ENCODE measurements around the gene CCL16.

Gene CCL16

GRCh38 chr17:35931794-35932425, 49.4 kb downstream of the CCL16 start:
- no peak for FAIRE-seq
- no peak for DNase-seq (ENCODE audit: insufficient read length)
- TF ChIP-seq POLR2A (IDR thresholded peaks at IDR 0.05; ENCODE audit: low read depth, low read length) (no peak), TAF1 (IDR thresholded peaks at IDR 0.05; ENCODE audit: borderline replicate concordance, low read depth, low read length) (no peak), POLR2AphosphoS5 (IDR thresholded peaks at IDR 0.05; ENCODE audit: low read depth, low read length) (no peak)

- DNase-seq (ENCODE audit: insufficient read length) (peak; percentile 86), FAIRE-seq (no peak)
- peak; percentile 45; the same call in 1 of the 2 replicates for TF ChIP-seq TAF1 (IDR thresholded peaks at IDR 0.05; ENCODE audit: borderline replicate concordance, low read depth, low read length)
- peak; percentile 62; the same call in 1 of the 2 replicates for TF ChIP-seq POLR2A (IDR thresholded peaks at IDR 0.05; ENCODE audit: low read depth, low read length)
- peak; percentile 69 for TF ChIP-seq POLR2AphosphoS5 (IDR thresholded peaks at IDR 0.05; ENCODE audit: low read depth, low read length)
Measured at GRCh38 chr17:35930211-35931065, 50.9 kb downstream of the CCL16 start, which contains the start of gene RDM1. RDM1 (minus strand) TSS chr17:35930773; CDS start chr17:35930727, 46 bp downstream.

- FAIRE-seq: no peak
- no peak for DNase-seq (ENCODE audit: insufficient read length)
- TF ChIP-seq POLR2A (IDR thresholded peaks at IDR 0.05; ENCODE audit: low read depth, low read length): no peak
- TF ChIP-seq TAF1 (IDR thresholded peaks at IDR 0.05; ENCODE audit: borderline replicate concordance, low read depth, low read length): no peak
- no peak for TF ChIP-seq POLR2AphosphoS5 (IDR thresholded peaks at IDR 0.05; ENCODE audit: low read depth, low read length)
Measured at GRCh38 chr17:35927714-35928113, 53.6 kb downstream of the CCL16 start.

Measured in GM12892 (cell line).